Left renal pelvis (tissue), 4 donors: Measurements from ENCODE around the gene OR51E2. TPM values are rescaled to one million over a fixed set of nuclear protein-coding genes. Genes with fewer than 3 reads are reported as not detected.
"Not testable (repeated sequence)": the region's sequence is repeated elsewhere in the genome, so short reads cannot be mapped to it uniquely, and the experiment has no call there.

Experiments used
- DNase-seq, 4 donors: peaks; one replicate each; pipeline ENCODE4 v3.0.0-alpha.2; 2013; ENCODE audit warnings: low read depth in 4 of 4, low spot score in 3 of 4
- polyA plus RNA-seq, 4 donors: library from polyadenylated mRNA; unstranded; fragments of 120-200 nt; gene quantifications; one replicate each; pipeline ENCODE4 v1.2.1, GENCODE V29; 2013; ENCODE audit not compliant: insufficient read length in 4 of 4

OR51E2 gene
- polyA plus RNA-seq = under 1 TPM; 0.46 to 0.89 (median 0.67) TPM

DNA sequence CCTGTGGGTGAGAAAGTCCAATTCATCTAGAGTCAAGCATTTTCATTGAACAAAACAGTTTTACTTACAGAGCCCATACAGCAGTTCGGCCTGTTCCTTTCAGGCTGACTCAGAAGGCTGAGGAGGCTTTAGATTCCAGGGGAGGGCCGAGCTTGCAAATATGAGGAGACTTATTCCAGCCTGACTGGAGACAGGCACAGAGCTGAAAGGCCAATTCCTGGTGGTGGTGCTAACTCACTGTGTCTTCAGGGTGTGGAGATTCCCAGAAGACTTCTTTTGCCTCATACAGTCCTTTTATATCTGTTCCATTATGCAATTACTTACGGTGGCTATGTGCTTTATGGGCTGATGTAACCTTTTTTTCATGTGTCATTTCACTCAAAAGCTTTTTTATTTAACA is at the start of gene OR51E2:
Gene OR51E2 (minus strand): TSS at position 269 of the 400 bp plus-strand sequence. CDS start 15,142 bp downstream, outside the sequence.
- DNase-seq = no peak

- DNase-seq = no peak
Observed at GRCh38 chr11:4740735-4741134, 43.1 kb upstream of the OR51E2 start.

- no peak for DNase-seq
Observed at GRCh38 chr11:4727171-4727570, 29.5 kb upstream of the OR51E2 start.

DNA sequence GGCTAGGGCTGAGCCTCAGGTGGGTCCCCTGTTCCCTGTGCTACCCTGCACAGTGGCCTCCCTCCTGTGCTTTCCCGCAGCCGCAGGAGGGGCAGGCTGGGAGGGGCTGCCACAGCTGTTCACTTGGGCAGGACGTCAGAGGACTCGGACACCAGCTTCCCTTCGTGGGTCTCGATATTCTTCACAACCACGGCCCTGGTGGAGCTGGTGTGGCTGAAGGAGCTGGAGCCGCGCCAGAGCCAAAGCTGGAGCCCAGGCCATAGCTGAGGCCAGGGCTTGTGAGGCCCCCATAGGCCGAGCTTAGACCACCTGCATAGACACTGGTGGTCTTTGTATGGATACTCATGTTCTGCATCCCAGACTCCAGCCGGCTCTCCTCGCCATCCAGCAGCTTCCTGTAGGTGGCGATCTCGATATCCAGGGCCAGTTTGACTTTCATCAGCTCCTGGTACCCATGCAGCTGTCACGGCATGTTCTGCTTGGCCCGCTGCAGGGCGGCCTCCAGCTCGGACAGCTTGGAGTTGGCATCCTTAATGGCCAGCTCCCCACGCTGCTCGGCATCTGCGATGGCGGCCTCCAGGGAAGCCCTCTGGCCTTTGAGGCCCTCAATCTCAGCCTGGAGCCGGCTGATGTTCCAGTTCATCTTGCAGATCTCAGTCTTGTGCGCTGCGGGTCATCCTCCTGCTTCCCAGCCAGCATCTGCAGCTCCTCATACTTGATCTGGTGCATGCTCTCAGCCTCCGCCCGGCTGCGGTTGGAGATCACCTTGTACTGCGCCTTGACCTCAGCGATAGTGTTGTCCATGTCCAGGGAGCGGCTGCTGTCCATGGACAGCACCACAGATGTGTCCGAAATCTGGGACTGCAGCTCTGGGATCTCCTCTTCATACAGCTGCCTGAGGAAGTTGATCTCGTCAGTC is 25.2 kb upstream of the OR51E2 start:
- not testable (repeated sequence) for DNase-seq

- no peak for DNase-seq
Observed at GRCh38 chr11:4714300-4714699, 16.6 kb upstream of the OR51E2 start.

DNA sequence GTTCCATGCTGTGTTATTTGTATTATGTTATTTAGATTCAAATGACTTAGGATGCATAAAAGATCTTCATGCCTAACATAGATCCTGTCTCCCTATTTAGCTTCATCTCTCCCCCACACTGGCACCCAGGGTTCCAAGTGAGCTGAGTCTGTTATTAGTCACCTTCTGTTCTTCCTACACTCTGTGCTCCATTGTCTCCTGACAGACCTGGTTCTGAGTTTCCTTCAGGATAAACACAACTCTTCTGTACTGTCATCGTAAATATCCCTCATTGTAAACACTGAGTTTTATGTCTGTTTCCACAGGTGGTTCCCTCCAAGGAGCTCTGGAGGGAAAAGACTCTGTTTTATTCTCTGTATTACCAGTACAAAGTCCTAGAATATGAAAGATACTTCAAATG is 15.6 kb upstream of the OR51E2 start:
- no peak for DNase-seq

- DNase-seq = no peak
Observed at GRCh38 chr11:4704790-4705334, 7.2 kb upstream of the OR51E2 start.

GRCh38 chr11:4704054-4704789 is 6.6 kb upstream of the OR51E2 start, which contains the start of gene MMP26:
Gene MMP26 (plus strand): TSS chr11:4704784.
- DNase-seq = peak in 1 of 4 donors; percentile 63

GRCh38 chr11:4700436-4700820 is 2.8 kb upstream of the OR51E2 start:
- DNase-seq = no peak

DNA sequence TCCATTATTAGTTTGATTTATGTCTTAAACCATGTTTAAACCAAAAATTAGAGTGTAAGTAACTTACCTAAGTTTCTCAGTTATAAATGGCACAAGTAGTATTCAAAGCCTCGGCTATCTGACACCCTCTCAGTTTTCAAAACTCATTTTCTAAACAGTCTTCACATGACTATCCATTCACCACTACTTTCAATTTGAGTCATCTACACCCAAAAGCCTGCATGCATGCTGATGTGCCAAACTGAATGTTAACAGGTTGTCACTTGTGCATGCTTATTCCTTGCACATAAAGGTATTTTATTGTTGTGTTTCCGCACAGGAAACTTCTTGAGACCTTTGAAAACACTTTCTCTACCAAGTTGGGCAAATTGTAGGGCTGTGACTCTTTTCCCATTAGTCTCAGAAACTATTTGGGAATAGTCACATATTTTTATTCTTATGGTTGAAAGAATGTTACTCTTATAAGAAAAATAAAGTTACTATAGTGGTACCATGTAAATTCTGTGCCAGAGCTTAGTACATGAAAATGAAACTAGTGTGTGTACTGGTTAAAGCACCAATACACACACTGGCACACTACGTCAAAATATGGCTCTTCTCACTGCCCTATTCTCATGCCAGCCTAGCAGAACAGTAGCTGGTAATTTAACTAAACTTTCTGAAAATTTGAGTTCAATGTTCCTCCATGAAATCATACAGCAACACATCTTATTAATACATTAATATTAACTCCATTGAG is 2.2 kb upstream of the OR51E2 start:
- no peak for DNase-seq

DNA sequence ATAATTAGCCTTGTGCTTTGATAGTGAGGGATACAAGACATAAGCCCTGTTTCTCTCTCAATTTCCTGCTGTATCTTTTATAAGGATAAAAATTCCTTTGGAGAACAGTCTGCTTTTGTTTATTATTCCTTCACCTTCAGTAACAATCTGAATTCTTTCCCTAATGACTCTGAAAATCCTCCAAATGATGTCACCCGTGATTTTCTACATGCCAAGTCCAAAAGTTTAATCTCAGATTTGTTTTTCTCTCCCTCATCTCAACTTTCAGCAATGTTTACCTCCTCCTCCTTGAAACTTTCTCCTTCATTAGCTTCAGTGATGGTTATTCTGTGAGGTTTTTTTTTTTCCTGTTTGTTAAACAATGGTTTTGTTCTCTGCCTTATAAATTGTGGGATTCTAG is 2.2 kb downstream of the OR51E2 start:
- no peak for DNase-seq

DNA sequence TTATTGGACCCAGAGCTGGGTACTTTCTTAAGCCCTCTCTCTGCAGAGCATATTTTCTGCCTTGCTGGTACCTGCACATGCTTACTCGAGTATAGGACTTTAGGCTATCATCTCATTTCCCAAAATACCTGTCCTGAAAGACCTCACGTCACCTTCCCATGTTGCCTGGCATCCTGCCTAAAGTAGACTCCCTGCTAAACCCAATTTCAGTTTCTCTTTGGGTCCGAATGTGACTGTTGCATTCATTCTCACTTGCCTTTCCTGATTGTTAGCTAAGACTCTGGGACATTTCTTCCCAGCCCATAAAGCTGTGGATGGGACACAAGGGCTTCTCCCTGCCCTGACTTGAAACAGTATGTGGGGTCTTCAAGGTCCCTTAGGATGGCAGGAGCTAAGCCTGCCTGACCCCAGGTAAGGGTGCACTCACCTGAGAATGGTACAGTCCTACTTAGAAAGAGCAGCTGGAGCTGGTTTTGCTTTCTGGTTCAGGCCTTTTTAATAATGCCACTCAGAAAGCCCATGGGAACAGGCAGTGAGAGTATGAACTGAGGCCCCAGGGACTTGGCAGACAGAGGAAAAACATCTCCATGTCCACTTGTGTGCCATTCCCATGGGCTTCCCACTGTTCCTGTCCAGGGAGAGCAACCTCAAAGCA is 12.9 kb downstream of the OR51E2 start:
- no peak for DNase-seq

GRCh38 chr11:4682623-4683419 is 14.8 kb downstream of the OR51E2 start:
- DNase-seq = no peak

DNA sequence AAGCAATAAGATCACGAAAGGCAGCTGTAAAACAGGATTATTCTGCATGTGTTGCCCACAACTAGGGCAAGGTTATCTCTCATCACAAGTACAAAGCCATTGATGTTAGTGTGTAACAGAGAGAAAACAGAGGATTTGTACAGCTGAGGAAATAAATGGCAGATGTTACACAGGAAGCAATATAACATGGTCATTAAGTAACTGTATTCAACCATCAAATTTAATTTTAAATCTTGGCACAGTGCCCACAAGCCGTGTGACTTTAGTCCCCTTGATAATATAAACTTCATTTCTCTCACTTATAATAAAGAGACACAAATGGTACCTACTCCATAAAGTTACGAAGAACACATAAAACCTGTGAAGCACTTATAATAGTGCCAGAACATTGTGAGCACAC is 17.3 kb downstream of the OR51E2 start:
- no peak for DNase-seq

DNA sequence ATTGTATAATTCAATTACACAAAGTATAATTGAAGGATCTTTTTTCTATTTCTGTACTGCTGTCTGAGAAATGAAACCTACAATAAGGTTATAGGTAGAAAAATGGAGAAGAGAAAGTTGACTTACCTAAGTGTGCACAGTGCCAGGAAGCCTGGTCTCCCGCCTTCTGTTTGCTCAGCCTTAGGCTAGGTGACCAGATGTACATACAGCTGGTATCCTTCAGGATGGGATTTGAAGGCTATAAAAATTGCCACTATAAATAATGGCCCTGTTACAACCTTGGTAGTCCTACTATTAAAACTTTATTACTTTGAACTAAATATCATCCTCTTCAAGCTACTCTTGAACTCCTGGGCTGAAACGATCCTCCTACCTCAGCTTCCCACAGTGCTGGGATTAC is 19.7 kb downstream of the OR51E2 start:
- DNase-seq = no peak

DNA sequence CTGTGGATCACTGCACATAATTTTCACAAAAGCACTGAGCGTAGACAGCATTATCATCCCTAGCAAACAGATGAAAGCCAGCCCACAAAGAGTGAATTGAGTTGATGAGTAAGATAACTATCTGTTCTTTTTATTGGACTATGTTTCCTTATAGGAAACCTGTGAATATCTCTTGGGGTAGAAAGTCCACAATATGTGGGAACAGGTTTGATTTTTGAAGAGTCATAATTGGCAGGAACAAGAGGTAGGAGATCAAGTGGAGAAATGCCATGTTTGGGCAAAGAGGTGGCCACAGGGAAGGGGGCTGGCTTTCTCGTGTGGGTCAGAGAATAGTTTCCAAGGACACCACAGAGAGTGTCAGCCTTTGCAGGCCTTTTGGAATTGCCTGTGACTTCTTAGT is 23.9 kb downstream of the OR51E2 start:
- no peak for DNase-seq

DNA sequence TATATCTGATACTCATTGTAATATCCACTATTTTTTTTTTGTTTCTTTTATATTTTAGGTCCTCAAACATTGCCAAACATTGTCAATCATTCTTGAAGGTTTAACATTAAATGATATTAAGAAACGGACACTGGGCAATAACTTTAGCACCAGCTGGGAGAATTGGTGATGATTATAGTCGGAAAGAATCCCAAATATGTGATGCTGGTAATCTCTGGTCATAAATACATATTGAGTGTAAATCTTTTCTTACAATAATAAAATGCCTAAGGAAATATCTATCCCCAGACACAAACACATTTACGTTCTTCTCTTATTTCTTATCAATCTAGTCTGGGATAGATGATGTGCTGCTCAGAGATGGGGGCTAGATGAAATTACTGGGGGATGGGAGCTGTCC is 25.2 kb downstream of the OR51E2 start:
- no peak for DNase-seq

DNA sequence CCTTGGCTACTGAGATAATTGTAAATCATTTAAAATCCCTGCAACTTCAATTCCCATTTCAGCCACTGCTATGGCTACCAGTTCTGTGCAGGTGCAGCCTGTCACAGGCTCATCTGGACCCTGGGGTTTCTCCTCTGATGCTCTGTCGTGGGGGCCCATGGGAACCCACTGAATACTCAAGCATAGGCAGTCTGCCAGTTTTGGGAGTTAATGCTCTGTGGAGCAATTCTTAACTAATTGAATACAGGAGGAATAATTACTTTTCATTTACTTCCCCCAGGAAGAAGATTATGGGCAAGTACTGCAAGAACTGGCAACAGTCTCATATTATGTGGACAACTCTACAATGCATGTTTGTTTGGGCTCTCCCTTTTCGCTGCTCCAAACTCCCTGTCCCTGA is 25.9 kb downstream of the OR51E2 start:
- no peak for DNase-seq

DNA sequence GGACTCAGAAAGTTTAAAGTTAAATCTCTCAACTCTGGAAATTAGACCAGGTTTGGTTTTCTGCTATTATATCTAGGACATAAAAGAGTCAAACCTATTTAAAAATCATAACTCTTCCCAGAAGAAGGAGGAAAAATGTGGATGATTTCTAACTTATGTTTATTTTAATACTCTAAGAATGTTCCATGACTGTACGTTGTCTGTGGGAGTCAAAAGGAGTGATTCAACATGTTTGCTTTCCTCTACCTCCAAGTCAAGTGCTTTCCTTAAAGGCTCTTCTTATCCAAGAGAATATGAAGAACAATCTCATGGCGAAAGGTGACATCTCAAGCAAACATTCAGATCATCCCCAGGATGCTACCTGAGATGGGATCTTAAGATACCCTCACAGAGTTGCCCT is 32.2 kb downstream of the OR51E2 start:
- no peak for DNase-seq
